ENCODE data around the gene ELMO3.

Gene ELMO3, protein sequence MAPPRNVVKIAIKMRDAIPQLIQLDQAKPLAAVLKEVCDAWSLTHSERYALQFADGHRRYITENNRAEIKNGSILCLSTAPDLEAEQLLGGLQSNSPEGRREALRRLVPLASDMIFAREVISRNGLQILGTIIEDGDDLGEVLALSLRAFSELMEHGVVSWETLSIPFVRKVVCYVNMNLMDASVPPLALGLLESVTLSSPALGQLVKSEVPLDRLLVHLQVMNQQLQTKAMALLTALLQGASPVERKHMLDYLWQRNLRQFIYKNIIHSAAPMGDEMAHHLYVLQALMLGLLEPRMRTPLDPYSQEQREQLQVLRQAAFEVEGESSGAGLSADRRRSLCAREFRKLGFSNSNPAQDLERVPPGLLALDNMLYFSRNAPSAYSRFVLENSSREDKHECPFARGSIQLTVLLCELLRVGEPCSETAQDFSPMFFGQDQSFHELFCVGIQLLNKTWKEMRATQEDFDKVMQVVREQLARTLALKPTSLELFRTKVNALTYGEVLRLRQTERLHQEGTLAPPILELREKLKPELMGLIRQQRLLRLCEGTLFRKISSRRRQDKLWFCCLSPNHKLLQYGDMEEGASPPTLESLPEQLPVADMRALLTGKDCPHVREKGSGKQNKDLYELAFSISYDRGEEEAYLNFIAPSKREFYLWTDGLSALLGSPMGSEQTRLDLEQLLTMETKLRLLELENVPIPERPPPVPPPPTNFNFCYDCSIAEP

DNA sequence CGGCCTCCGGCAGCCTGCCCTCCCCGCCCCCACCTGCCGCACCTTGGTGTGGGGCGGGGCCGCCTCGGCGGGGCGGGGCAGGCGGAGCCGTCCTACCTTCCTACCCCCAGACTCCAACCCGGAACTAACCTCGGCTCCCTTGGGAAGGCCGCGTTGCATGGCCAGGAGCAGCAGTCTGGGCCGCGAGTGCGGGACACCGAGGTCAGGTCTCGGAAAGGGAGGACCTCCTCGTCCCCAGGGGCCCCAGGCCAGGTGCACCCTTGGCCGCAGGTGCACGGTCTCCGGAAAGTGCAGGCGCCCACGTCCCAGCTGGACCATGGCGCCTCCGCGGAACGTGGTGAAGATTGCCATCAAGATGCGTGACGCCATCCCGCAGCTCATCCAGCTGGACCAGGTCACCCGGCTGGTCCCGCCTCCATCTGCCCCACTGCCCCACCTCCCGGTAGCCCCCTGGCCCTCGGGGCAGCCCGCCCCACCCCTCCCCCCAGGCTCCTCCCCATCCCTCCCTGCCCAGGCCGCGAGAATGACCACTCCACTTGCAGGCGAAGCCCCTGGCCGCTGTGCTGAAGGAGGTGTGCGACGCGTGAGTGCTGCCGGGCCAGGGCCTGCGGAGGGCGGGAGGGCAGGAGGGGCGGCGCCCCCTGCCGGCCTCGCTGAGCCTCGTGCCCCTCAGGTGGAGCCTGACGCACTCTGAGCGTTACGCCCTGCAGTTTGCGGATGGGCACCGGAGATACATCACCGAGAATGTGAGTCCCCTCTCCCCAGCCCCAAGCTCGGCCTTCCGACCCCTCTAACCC is at the start of gene ELMO3:
Gene ELMO3 (plus strand): TSS at position 121 of the 797 bp plus-strand sequence. CDS start 196 bp downstream, at position 317.
- no peak for DNase-seq (ENCODE audit: low read depth in 2 of 2)

DNA sequence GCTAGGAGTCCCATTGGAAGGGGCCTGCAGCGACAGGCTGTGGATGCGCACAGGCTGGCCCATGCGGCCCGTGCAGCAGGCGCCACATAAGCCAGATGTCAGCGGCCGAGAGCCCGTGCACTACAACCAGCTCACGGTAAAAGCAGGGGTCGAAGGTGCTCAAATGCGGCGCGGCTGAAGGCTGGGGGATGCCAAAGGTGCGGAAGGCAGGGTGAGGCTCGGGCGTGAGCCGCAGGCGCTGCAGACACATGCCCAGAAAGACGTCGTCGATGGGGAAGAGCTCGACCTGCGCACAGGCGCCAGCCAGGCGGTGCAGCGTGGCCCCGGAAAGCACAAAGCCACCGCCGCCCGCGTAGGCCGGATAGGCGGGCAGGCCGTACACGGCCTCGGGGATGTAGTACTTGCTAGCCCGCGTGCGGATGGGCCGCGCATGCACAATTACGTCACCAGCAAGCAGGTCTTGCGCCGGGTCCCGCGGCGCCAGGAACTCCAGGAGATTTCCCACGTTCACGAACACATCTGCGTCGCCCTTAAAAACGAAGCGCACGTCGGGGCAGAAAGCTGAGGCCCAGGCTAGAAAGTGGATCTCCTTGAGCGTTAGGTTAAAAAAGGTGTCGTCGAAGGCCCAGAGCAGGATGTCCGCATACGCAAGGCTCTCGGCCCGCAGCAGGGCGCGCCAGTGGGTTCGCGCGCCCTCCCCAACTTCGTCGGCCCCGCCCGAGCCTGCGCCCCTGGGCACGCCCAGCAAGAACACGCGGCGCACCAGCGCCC is 49.5 kb upstream of the ELMO3 start:
- DNase-seq (ENCODE audit: low read depth in 2 of 2), result no peak

DNA sequence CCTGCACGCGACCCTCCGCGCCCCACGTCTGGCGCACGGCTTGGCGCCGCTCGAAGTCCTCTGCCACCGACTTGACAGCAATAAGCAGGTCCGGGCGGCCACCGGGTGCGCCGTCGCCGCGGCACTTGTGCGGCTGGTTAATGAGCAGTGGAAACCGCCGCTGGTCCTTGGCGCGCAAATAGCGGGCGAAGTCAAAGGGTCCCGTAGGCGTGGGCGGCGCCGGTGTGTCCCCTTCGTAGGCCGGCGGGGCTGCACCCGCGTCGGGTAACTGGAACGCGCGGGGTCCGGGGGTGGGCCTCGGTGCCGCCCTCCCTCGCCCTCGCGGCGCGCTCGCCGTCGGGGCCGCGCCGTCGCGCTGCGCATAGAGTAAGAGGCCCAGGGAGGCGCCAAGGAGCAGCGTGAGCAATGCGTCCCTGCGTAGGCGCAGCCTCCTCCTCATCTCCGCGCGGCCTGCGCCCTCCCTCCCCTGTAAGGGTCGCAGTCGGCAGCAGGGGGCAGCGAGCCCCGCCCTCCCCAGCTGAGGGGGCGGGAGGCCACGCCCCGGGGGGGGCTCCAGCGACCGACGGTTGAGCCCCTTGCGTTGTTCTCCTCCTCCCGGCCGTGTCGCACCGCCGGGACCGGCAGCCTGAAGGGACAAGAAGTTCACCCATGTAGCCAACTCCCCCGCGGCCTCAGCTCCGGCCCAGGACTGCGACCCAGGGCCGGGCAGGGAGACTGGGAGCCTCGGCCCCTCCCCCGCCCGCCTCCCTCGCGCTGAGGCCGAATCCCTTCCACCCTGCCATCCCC is 48.7 kb upstream of the ELMO3 start:
- no peak for DNase-seq (ENCODE audit: low read depth in 2 of 2)

DNA sequence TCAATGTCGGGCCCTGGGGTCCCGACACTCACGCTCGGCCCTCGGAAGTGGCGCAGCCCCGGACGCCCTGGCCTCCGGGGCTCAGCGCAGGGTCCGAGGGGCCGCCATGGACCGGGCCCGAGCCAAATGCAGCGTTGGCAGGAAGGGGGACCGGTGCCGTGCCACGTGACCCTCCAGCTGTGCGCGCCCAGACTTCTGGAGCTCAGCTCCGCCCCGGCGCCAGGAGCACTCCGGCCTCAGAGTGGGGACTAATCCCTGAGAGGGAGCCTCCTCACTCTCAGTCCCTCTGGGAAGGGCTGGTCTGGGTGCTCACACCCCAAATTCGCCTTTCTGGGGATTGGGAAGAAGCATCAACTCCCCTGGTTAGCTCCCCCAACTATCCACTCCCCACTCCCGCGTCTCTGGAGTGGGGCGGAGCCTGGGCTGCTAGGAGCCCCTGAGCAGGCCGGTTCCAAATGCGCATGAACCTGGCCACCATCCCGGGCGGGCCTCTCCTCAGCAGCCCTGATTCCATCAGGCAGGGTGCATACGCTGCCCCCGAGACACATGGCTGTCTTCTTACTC is 48.0 kb upstream of the ELMO3 start, which contains the start of gene B3GNT9:
Gene B3GNT9 (minus strand): TSS at position 166 of the 564 bp plus-strand sequence. CDS start 513 bp downstream, outside the sequence.
- no peak for DNase-seq (ENCODE audit: low read depth in 2 of 2)

DNA sequence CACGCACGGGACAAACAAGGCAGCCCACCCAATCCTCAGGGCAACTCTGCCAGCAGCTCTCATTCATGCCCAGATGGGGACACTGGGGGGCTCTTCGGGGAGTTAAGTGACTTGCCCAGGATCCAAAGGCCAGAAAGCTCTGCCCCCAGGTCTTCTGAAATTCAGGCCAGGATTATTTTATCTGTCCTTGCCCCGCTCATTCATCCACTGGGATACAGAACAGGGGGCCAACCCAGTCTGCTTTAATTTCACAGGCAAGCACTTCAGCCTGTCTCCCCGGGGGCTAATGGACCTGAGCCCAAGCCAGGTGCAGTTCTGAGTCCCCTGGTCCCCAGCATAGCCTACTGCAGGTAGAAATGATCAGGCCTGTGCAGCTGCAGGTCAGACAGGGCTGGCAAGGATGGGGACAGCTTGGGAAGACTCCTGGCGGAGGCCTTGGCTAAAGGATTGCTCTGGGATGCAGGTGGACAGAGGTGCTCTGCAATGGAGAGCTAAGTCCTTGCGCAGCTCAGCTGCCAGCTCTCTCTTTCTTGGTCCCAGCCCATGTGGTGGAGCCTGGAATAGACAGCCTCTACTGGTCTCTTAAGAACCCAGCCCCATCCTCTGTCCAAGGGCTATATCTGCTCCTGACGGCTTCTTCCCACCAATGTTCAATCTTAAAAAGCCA is 47.4 kb upstream of the ELMO3 start:
- no peak for DNase-seq (ENCODE audit: low read depth in 2 of 2)

DNA sequence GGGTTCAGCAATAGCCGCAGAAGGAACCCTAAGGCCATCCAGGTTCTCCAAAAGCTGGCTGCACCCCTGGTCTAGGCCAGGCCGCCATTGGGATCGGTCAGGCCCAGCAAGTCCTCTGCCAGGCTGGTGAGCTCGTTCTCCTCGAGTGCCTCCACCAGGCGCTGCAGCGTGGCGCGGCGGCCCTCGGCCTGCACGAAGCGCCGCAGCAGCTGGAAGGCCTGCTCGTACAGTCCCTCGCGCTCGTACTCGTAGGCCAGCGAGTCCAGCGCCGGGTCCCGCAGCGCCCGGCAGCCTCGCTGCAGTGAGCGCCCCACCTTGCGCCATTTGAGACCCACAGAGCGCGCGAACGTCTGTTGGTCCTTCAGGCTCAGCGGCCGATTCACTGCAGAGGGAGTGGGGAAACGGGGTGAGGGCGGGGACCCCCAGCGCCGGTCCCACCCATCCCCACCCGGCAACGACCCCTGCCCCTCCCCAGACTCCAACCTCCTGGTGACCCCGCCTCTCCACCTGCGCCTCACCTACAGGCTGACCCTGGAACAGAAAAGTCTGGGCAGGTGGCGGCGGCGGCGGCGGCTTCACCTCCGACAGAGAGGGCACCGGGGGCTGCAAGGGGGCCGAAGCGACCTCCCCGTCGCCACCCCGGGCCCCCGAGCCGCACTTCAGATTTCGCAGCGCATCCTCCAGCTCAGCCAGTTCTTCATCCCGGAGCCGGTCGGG is 44.2 kb upstream of the ELMO3 start:
- no peak for DNase-seq (ENCODE audit: low read depth in 2 of 2)

DNA sequence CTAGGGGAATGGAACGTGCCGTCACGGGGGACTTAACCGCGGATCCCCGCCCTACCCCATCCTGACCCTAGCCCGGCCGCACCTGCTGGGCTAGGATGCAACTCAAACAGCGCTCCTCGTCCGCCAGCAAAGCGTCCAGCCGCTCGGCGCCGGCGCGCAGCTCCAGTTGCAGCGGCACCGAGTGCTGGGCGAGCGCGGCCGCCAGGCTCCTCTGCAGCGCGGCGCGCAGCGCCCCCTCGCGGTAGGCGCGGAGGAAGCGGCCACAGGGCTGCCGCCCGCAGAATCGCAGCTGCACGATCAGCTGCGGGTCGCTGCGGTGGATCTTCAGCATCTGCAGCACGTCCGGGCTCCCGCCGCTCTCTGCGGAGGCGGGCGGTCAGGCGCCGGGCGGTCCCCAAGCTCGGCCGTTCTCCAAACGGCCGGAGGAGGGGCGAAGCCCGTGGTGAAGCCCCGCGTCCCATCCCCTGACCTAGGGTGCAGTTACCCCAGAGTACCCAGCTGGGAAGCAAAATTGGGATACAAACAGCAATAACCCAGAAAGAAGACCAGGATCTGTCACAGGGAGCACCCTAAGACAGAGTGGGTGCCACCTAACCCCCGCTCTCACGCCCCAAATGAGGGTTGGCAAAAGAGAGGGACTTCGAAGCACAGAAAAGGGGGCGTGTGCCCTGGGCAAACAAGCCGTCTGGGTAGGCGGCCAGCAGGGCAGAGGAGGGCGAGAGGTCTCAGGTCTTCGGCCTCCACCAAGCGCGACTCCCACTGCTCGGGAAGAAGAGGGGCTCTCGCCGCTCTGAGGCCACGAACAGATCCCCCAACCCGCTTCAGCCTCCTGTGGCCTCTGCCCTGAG is 43.4 kb upstream of the ELMO3 start:
- peak; percentile 54 to 68 for DNase-seq (ENCODE audit: low read depth in 2 of 2)

DNA sequence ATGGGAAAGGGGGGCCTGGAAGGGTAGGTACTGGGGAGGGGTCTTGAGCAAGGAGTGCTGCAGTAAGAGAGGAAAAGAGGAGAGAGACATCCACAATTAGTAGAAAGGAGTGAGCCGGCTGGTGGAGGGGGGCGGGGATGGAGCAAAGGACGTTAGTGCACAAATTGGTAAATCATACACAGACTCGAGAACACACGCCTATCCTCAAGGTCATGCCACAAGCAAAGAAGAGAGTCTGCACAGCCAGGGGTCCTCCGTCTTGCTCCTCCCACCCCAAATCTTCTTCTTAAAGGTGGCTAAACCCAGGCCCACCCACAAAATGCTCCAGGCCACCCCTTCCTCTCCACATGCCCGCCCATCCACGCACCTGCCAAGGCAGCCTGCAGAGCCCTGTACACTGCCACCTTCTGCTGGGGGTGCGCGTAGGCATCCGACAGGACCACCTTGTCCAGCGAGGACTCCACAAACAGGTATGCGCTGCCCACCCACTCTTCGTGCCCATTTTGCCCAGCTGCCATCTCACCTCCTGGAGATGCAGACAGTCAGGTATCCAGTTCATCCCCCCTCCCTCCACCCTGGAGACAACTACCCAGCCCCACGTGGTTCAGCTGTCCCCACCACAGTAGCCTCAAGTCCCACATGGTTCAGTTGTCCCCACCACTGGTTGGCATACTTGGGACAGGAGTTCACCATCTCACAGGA is 42.6 kb upstream of the ELMO3 start:
- no peak for DNase-seq (ENCODE audit: low read depth in 2 of 2)

DNA sequence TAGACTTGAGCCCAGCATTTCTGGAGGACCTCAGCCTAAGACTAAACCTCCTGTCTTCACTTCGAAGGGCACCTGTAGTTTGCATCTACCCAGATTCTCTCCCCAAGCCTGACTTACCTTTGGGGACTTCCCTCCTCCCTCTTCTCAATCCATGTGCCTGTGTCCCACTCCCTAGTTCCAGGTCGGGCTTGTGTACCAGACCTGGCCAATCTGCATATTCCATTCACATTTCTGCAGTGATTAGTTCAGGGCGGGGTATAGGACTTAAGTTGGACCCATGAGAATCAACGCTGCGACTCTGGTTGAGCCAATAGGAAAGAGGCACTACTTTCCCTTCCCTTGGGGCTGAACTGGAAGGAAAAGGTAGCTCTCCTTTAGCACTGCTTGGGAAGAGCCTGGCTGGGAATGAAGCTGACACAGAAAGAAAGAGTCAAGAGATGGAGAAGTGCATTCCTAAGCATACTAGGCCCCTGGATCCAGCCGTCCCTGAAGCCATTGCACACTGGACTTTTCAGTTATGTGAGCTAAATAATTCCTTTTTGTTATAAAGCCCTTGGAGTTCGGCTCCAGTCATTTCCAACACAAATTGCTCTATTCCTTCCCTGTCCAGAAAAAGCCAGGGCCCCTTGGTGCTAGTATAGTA is 41.7 kb upstream of the ELMO3 start:
- DNase-seq (ENCODE audit: low read depth in 2 of 2), result no peak

DNA sequence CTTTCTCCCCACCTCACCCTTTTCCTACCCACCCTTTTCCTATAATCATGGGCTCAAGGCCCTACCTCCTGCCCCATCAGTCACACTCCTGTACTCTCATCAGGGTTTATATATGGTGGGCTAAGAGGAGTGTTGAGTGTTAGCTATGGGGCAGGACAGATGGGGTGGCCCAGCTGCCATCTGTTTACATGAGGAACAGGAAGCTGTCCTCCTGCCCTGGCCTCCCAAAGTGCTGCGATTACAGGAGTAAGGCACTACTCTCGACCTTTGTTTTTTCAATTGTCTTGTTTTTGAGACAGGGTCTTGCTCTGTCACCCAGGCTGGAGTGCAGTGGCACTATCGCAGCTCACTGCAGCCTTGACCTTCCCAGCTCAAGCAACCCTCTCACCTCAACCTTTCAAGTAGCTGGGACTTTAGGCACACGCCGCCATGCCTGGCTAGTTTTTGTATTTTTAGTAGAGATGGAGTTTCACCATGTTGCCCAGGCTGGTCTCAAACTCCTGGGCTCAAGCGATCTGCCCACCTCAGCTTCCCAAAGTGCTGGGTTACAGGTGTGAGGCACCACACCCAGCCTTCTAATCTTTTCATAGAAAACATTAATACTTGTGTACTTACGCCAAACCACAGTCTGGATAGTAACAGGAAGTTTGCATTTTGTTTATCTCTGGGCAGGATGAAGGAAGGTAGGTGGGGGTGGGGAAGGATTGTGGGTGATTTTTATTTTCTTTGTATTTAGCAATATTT is 40.9 kb upstream of the ELMO3 start:
- no peak for DNase-seq (ENCODE audit: low read depth in 2 of 2)

DNA sequence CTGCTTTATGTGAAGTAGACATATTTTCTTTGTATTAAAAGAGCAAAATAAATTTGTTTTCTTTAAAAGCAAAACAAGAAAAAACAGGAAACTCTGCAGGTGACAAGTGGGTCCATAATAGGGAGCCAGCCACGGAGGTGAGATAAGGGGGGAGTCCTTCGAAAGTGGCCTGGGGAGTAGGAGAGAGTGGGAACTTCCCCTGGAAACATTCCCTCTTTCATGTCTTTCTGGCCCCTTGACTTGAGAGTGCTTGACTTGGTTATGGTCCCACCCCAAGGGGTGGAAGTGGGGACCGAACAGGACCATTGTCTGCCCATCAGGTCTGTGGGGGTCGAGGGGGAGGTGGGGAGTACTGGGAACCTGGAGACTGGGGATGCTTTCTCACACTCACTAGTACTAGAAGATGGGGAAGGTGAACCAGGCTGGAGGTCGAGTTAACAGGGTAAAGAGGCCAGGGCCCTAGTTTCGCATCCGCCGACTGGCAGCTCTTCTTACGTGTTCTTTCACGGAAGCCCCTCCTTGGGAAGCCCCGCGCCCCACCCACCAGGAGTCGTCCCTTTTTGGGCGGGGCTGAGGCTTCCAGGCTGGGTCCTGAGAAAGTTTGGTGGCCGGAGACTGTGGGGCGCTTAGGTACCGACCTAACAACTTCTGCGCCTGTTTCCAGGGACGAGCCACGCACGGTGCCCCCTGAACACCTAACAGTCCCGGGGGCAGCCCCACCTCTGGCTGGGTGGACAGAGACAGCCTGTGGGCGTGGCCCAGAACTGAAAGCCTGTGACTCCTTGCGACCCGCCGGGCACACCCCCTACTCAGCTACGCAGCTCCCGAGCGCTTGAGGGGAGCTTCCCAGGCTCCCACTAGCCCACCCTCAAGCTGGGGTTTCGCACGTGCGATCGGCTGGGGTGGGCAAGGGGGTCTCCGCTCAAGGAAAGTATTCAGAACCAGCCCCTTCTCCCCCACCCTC is 40.0 kb upstream of the ELMO3 start:
- peak; percentile 50 to 57 for DNase-seq (ENCODE audit: low read depth in 2 of 2)

DNA sequence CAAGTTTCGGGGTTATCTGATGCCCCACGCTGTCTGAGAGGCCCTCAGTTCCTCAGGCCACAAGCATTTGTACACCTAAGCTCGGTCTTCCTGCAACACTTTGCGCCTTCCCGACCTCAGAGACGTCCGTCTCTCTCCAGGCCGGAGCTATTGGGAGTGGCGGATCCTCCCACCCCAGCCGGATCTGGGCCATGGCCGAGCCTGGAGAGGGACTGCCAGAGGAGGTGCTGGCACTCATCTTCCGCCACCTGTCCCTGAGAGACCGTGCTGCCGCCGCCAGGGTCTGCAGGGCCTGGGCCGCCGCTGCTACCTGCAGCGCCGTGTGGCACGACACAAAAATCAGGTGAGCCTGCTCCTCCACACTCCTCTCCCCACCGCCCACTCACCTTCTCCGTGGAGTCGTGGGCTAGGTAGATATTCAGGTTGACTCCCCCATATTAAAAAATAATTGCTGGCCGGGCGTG is 37.3 kb upstream of the ELMO3 start:
- DNase-seq (ENCODE audit: low read depth in 2 of 2), result no peak

DNA sequence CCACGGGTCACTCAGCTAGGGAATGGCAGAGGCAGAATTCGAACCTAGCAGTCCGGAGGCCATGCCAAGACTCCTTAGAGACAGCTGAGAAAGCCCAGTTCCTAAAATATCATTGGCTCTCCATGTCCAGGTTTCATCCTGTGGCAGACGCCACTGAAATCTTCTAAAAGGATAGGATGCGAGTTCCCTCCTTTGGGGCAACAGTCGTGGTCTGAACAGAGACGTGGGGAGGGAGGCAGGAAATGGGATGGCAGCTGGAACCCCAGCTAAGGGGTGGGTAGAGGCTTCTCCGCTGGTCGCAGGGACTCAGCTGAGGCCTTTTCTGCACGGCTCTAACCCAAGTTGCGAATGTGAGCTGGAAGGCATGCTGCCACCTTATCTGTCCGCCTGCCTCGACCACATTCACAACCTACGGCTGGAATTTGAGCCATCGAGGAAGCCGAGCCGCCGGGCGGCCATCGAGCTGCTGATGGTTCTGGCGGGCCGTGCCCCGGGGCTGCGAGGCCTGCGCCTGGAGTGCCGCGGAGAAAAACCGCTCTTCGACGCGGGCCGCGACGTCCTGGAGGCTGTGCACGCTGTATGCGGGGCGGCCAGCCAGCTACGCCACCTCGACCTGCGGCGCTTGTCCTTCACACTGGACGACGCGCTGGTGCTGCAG is 36.3 kb upstream of the ELMO3 start:
- no peak for DNase-seq (ENCODE audit: low read depth in 2 of 2)

Data from stimulated activated CD4-positive, alpha-beta T cell treated with anti-CD3 and anti-CD28 coated beads, Interleukin-1b, Interleukin-23, amount 100 ng/mL, for 1 hour (primary cell).